Measurements from ENCODE around the gene OR2T11. TPM values are rescaled to one million over a fixed set of nuclear protein-coding genes. Genes with fewer than 3 reads are reported as not detected.

The OR2T11 gene
- total RNA-seq, 1 donor, result not detected

DNA sequence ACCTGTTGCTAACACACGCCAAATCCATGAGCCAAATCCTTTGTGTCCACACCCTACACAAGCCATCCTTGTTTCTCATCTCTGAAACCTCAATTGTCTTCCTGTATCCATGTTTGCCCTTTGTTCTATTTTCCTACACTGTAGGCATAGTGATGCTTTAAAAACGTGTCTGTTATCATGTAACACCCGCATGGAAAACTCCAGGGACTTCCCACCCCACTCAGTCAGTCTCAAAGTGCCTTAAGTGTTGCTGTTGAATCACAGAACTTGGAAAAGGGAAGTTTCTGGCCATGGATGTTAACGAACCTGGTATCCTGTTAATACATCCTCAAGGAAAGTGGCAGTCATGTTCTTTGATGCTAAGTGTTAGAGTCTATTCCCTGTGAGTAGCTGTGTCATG is 9.7 kb downstream of the OR2T11 start:
- Histone ChIP-seq H3K36me3 (ENCODE audit: insufficient read depth, low read length) (no peaks in the 10 kb centered on the region), H4K20me1 (ENCODE audit: insufficient read depth, low read length) (no peaks in the 10 kb centered on the region), H3K4me3 (ENCODE audit: insufficient read depth, low read length) (no peak overlapping the region), H3K27ac (ENCODE audit: low read depth, low read length) (no peak overlapping the region), H2AFZ (ENCODE audit: low read length) (no peak overlapping the region), H3K79me2 (ENCODE audit: insufficient read depth, low read length) (no peaks in the 10 kb centered on the region), H3K4me2 (ENCODE audit: insufficient read depth, low read length) (no peak overlapping the region), H3K27me3 (ENCODE audit: insufficient read depth, low read length) (no peaks in the 10 kb centered on the region), H3K4me1 (ENCODE audit: insufficient read depth, low read length) (no peaks in the 10 kb centered on the region), H3K9me3 (ENCODE audit: low read depth, low read length) (no peaks in the 10 kb centered on the region)
- TF ChIP-seq, protein P1, sequence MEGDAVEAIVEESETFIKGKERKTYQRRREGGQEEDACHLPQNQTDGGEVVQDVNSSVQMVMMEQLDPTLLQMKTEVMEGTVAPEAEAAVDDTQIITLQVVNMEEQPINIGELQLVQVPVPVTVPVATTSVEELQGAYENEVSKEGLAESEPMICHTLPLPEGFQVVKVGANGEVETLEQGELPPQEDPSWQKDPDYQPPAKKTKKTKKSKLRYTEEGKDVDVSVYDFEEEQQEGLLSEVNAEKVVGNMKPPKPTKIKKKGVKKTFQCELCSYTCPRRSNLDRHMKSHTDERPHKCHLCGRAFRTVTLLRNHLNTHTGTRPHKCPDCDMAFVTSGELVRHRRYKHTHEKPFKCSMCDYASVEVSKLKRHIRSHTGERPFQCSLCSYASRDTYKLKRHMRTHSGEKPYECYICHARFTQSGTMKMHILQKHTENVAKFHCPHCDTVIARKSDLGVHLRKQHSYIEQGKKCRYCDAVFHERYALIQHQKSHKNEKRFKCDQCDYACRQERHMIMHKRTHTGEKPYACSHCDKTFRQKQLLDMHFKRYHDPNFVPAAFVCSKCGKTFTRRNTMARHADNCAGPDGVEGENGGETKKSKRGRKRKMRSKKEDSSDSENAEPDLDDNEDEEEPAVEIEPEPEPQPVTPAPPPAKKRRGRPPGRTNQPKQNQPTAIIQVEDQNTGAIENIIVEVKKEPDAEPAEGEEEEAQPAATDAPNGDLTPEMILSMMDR (IDR thresholded peaks at IDR 0.05; ENCODE audit: extremely low read depth, low read depth, low read length), result no peak
- DNase-seq (ENCODE audit: insufficient read length, low spot score, missing footprints), result no peak

DNA sequence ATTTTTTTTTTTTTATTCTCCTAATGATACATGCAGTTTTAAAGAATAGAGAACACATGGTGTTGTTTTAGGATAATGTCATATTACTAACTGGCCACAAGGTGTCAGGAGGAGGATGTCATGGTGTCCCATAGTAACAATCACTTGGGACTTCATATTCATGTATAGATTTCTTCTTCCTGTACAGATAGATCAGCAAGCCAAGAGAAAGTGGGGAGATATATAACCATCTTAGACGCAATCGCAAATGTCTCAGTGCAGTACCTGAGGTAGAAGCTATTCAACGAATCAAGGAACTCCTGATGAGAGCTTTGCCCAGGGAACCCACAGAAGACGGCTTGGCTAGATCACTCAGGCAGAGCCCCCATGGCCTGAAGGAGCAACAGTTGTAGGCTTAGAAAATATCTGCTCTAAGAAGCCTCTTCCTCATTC is 12.3 kb downstream of the OR2T11 start:
- H2AFZ ChIP-seq (ENCODE audit: low read length), result no peak overlapping the region
- H3K9me3 ChIP-seq (ENCODE audit: low read depth, low read length), result no peaks in the 10 kb centered on the region
- H3K27ac ChIP-seq (ENCODE audit: low read depth, low read length), result no peak overlapping the region
- TF ChIP-seq, protein P1 (IDR thresholded peaks at IDR 0.05; ENCODE audit: extremely low read depth, low read depth, low read length), result peak; percentile 56
- H4K20me1 ChIP-seq (ENCODE audit: insufficient read depth, low read length), result no peaks in the 10 kb centered on the region
- H3K79me2 ChIP-seq (ENCODE audit: insufficient read depth, low read length), result no peaks in the 10 kb centered on the region
- H3K36me3 ChIP-seq (ENCODE audit: insufficient read depth, low read length), result no peaks in the 10 kb centered on the region
- no peaks in the 10 kb centered on the region for H3K27me3 ChIP-seq (ENCODE audit: insufficient read depth, low read length)
- no peaks in the 10 kb centered on the region for H3K4me1 ChIP-seq (ENCODE audit: insufficient read depth, low read length)
- H3K4me2 ChIP-seq (ENCODE audit: insufficient read depth, low read length), result no peak overlapping the region
- H3K4me3 ChIP-seq (ENCODE audit: insufficient read depth, low read length), result no peak overlapping the region
- DNase-seq (ENCODE audit: insufficient read length, low spot score, missing footprints), result peak; percentile 60

DNA sequence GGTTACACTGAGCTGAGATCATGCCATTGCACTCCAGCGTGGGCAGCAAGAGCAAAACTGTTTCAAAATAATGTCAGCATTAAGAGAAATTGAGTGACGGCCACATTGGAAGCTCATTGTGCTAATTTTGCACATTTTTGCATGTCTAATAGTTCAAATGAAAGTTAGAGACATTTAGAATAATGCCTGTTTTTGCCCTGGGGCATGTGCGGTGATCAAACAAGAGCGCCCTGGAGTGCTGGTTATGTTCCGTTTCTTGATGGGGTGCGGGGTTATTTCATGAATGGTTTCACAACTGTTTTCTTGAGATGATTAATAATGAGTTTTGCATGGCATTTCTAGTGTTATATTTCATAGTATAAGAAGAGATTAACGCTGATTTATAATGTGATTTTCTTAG is 13.1 kb downstream of the OR2T11 start:
- Histone ChIP-seq H3K9me3 (ENCODE audit: low read depth, low read length) (no peaks in the 10 kb centered on the region), H3K4me3 (ENCODE audit: insufficient read depth, low read length) (no peak overlapping the region), H3K27me3 (ENCODE audit: insufficient read depth, low read length) (no peaks in the 10 kb centered on the region), H3K4me2 (ENCODE audit: insufficient read depth, low read length) (no peak overlapping the region), H3K36me3 (ENCODE audit: insufficient read depth, low read length) (no peaks in the 10 kb centered on the region), H2AFZ (ENCODE audit: low read length) (no peak overlapping the region), H4K20me1 (ENCODE audit: insufficient read depth, low read length) (no peaks in the 10 kb centered on the region), H3K4me1 (ENCODE audit: insufficient read depth, low read length) (no peaks in the 10 kb centered on the region), H3K79me2 (ENCODE audit: insufficient read depth, low read length) (no peaks in the 10 kb centered on the region), H3K27ac (ENCODE audit: low read depth, low read length) (no peak overlapping the region)
- DNase-seq (ENCODE audit: insufficient read length, low spot score, missing footprints), result no peak
- TF ChIP-seq, protein P1 (IDR thresholded peaks at IDR 0.05; ENCODE audit: extremely low read depth, low read depth, low read length), result no peak

GRCh38 chr1:248618878-248619277 is 16.0 kb downstream of the OR2T11 start:
- DNase-seq (ENCODE audit: insufficient read length, low spot score, missing footprints), result peak; percentile 51
- Histone ChIP-seq H3K27ac (ENCODE audit: low read depth, low read length) (no peak overlapping the region), H4K20me1 (ENCODE audit: insufficient read depth, low read length) (no peaks in the 10 kb centered on the region), H3K9me3 (ENCODE audit: low read depth, low read length) (no peaks in the 10 kb centered on the region), H3K4me2 (ENCODE audit: insufficient read depth, low read length) (no peak overlapping the region), H3K79me2 (ENCODE audit: insufficient read depth, low read length) (no peaks in the 10 kb centered on the region), H3K36me3 (ENCODE audit: insufficient read depth, low read length) (no peaks in the 10 kb centered on the region), H3K4me3 (ENCODE audit: insufficient read depth, low read length) (no peak overlapping the region), H2AFZ (ENCODE audit: low read length) (no peak overlapping the region), H3K4me1 (ENCODE audit: insufficient read depth, low read length) (no peaks in the 10 kb centered on the region), H3K27me3 (ENCODE audit: insufficient read depth, low read length) (no peaks in the 10 kb centered on the region)
- TF ChIP-seq, protein P1 (IDR thresholded peaks at IDR 0.05; ENCODE audit: extremely low read depth, low read depth, low read length), result peak; percentile 66
